OCI-LY7 (cell line): ENCODE measurements around the gene GCLM. TPM values are rescaled to one million over a fixed set of nuclear protein-coding genes. Genes with fewer than 3 reads are reported as not detected.
A peak's percentile ranks its signal among the peaks of the same experiment; 100 is the strongest.
"Not testable (repeated sequence)": the region's sequence is repeated elsewhere in the genome, so short reads cannot be mapped to it uniquely, and the experiment has no call there.

Experiments used
- BruUV-seq: library from RNA; stranded (reverse); fragments of 400-500 nt; replicated peaks from 2 replicates; lab custom pipeline; 2021; lab: Mats Ljungman, UMichigan
- CTCF ChIA-PET: fragments of 300-600 bp; sonication (Branson Sonifier 250); formaldehyde crosslinking; loops from one replicate; lab custom pipeline; 2022; ENCODE audit warnings: antibody characterized with exemption; ENCODE audit not compliant: unreplicated experiment; lab: Charles Lee
- POLR2A ChIA-PET: fragments of 300-600 bp; sonication (Branson Sonifier 250); formaldehyde crosslinking; loops from one replicate; lab custom pipeline; 2022; ENCODE audit warnings: antibody characterized with exemption; lab: Charles Lee
- DNase-seq: peaks from one replicate; pipeline ENCODE4 v3.0.0-alpha.2; 2015; ENCODE audit warnings: low spot score
- H2AFZ ChIP-seq: fragments of 200-600 bp; sonication (generic), shearing (Covaris generic); 2 replicates; pipeline ENCODE4 v1.6.1; 2014; ENCODE audit warnings: mild to moderate bottlenecking, antibody characterized with exemption, low read length, moderate library complexity
- H3K27ac ChIP-seq: fragments of 200-600 bp; sonication (generic); 2 replicates; pipeline ENCODE4 v1.5.1; 2014; ENCODE audit warnings: mixed run types, low read depth, mild to moderate bottlenecking, moderate library complexity, low read length, inconsistent platforms; ENCODE audit not compliant: poor library complexity, severe bottlenecking
- H3K36me3 ChIP-seq: fragments of 200-600 bp; sonication (generic); 2 replicates; pipeline ENCODE4 v1.6.1; 2014; ENCODE audit warnings: mild to moderate bottlenecking, antibody characterized with exemption, low read length, moderate library complexity, mixed read lengths; ENCODE audit not compliant: insufficient read depth
- H3K4me1 ChIP-seq: fragments of 200-600 bp; sonication (generic); 2 replicates; pipeline ENCODE4 v1.5.1; 2014; ENCODE audit warnings: mild to moderate bottlenecking, low read length; ENCODE audit not compliant: insufficient read depth, poor library complexity, severe bottlenecking
- H3K4me2 ChIP-seq: fragments of 200-600 bp; sonication (generic); 2 replicates; pipeline ENCODE4 v1.6.1; 2014; ENCODE audit warnings: mild to moderate bottlenecking, low read length
- H3K4me3 ChIP-seq: fragments of 200-600 bp; sonication (generic); 2 replicates; pipeline ENCODE4 v1.5.1; 2014; ENCODE audit warnings: mild to moderate bottlenecking, low read depth, low read length; ENCODE audit not compliant: poor library complexity, severe bottlenecking
- H3K79me2 ChIP-seq: fragments of 200-600 bp; sonication (generic); 2 replicates; pipeline ENCODE4 v1.6.1; 2016; ENCODE audit warnings: low read depth, mild to moderate bottlenecking, low read length, moderate library complexity, mixed read lengths; ENCODE audit not compliant: insufficient read depth
- H3K9me2 ChIP-seq: fragments of 200-600 bp; sonication (generic); 2 replicates; pipeline ENCODE4 v1.6.1; 2016; ENCODE audit warnings: mild to moderate bottlenecking, low read length, mixed read lengths; ENCODE audit not compliant: insufficient read depth
- H3K9me3 ChIP-seq: fragments of 200-600 bp; sonication (generic); 2 replicates; pipeline ENCODE4 v1.6.1; 2014; ENCODE audit warnings: mild to moderate bottlenecking, mixed run types, low read length, mixed read lengths
- H4K20me1 ChIP-seq: fragments of 200-600 bp; sonication (generic); 2 replicates; pipeline ENCODE4 v1.6.1; 2014; ENCODE audit warnings: mild to moderate bottlenecking, antibody characterized with exemption, low read length, moderate library complexity, mixed read lengths; ENCODE audit not compliant: insufficient read depth
- CTCF ChIP-seq: fragments of 200-600 bp; sonication (generic); conservative IDR thresholded peaks from 2 replicates; pipeline ENCODE4 v1.5.1; 2014; ENCODE audit warnings: mild to moderate bottlenecking, antibody characterized with exemption, low read length, moderate library complexity, mixed read lengths
- EZH2phosphoT487 ChIP-seq: fragments of 200-600 bp; sonication (generic); IDR thresholded peaks from 2 replicates; pipeline ENCODE4 v1.6.1; 2018; ENCODE audit warnings: low read depth, borderline replicate concordance, mild to moderate bottlenecking, mixed run types, antibody characterized with exemption, low read length, moderate library complexity, mixed read lengths
- intact Hi-C: fragments of 100-400 bp; cut with micrococcal nuclease; formaldehyde crosslinking; loops from one replicate; pipeline ENCODE4 v1.10.0; 2022; ENCODE audit not compliant: unreplicated experiment
- total RNA-seq, 2 experiments: library from RNA; depleted of rRNA in 1 of 2; stranded (reverse); fragments of >200 nt in 1 of 2; shearing (Covaris generic) in 1 of 2; gene quantifications; 2 replicates each; pipeline ENCODE4 v1.2.3, GENCODE V29; 2014 to 2022

The GCLM gene
- total RNA-seq, 2 experiments from 2014 or later, result 7.0 to 24.0 TPM

DNA sequence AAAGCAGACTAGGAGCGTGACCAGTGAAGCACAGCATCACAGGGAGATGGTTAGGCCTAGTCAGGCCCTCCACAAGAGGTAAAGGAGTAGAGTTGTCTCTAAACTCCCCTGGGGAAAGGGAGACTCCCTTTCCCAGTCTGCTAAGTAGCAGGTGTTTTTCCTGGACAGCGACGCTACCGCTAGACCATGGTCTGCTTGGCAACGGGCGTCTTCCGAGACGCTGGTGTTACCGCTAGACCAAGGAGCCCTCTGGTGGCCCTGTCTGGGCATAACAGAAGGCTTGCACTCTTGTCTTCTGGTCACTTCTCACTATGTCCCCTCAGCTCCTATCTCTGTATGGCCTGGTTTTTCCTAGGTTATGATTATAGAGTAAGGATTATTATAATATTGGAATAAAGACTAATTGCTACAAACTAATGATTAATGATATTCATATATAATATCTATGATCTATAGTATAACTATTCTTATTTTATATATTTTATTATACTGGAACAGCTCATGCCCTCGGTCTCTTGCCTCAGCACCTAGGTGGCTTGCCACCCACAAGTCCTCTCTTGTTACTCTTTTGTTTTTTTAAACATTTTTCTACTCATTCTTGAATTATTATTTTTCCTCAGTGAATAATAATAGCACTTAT, 58.4 kb downstream of the GCLM start:
- H3K79me2 ChIP-seq, H3K4me3 ChIP-seq, H3K27ac ChIP-seq, BruUV-seq, H3K4me1 ChIP-seq, intact Hi-C loops, CTCF ChIA-PET, H2AFZ ChIP-seq, H3K9me3 ChIP-seq, H3K36me3 ChIP-seq, H3K9me2 ChIP-seq, H4K20me1 ChIP-seq: not testable (repeated sequence)
- POLR2A ChIA-PET, result interaction anchor here (0.6 to 0.8 kb wide), 2 partner anchors 11 to 21 kb away, joined by 3 read pairs; no protein-coding TSS in a partner anchor
- peak overlapping the region; percentile 39; the same call in 1 of the 2 replicates for H3K4me2 ChIP-seq
- TF ChIP-seq CTCF, result peak; percentile 76
- DNase-seq, result peak; percentile 69

GRCh38 chr1:93848350-93848883, 60.8 kb downstream of the GCLM start:
- Histone ChIP-seq H4K20me1 (no peaks in the 10 kb centered on the region), H3K79me2 (no peaks in the 10 kb centered on the region), H3K4me3 (peak overlapping the region; percentile 75), H3K4me1 (peaks cover 29% of the 10 kb centered on the region), H2AFZ (peak overlapping the region; percentile 96), H3K27ac (peak overlapping the region; percentile 84), H3K9me2 (no peaks in the 10 kb centered on the region), H3K9me3 (no peaks in the 10 kb centered on the region), H3K4me2 (peak overlapping the region; percentile 84), H3K36me3 (no peaks in the 10 kb centered on the region)
- POLR2A ChIA-PET, result no interaction called here
- DNase-seq, result no peak
- TF ChIP-seq EZH2phosphoT487 (no peak), CTCF (no peak)
- BruUV-seq, result TSS peak; percentile 79
- intact Hi-C loops, result loop anchor here (5.0 kb wide), 1 partner anchor 141 kb away; no protein-coding TSS in a partner anchor
- CTCF ChIA-PET, result no interaction called here

GRCh38 chr1:93847811-93848288, 61.4 kb downstream of the GCLM start:
- H3K79me2 ChIP-seq, result no peaks in the 10 kb centered on the region
- H3K27ac ChIP-seq, result peak overlapping the region; percentile 84
- peaks cover 29% of the 10 kb centered on the region for H3K4me1 ChIP-seq
- no peaks in the 10 kb centered on the region for H4K20me1 ChIP-seq
- no peaks in the 10 kb centered on the region for H3K36me3 ChIP-seq
- peak overlapping the region; percentile 75 for H3K4me3 ChIP-seq
- no peaks in the 10 kb centered on the region for H3K9me2 ChIP-seq
- peak; percentile 68 for DNase-seq
- BruUV-seq, result no TSS peak
- peak overlapping the region; percentile 84 for H3K4me2 ChIP-seq
- intact Hi-C loops, result loop anchor here (1.0 to 5.0 kb wide), 7 partner anchors 31 to 769 kb away; partner anchors contain the start of genes BCAR3, DNTTIP2, GCLM and MTF2
- no peak for TF ChIP-seq EZH2phosphoT487
- no peak for TF ChIP-seq CTCF
- no peaks in the 10 kb centered on the region for H3K9me3 ChIP-seq
- H2AFZ ChIP-seq, result peak overlapping the region; percentile 96
- ChIA-PET POLR2A (no interaction called here), CTCF (no interaction called here)
